HepG2 (cell line): Measurements from ENCODE around the gene CHN2. TPM values are rescaled to one million over a fixed set of nuclear protein-coding genes. Genes with fewer than 3 reads are reported as not detected.

Experiments used
- ATAC-seq: fragments of 200-7000 bp; cut with Tn5 transposase; 3 replicates; pipeline ENCODE4 v1.9.1; 2020; ENCODE audit warnings: mild to moderate bottlenecking, moderate library complexity
- BruUV-seq: library from RNA; stranded (reverse); fragments of 400-500 nt; replicated peaks from 2 replicates; lab custom pipeline; 2021; lab: Mats Ljungman, UMichigan
- CTCF ChIA-PET: fragments of 300-600 bp; formaldehyde crosslinking; extraction: SDS; loops from one replicate; lab custom pipeline; 2021; ENCODE audit warnings: low total read pairs, inconsistent platforms, low intra/inter-chr PET ratio; lab: Yijun Ruan, JAX
- POLR2A ChIA-PET: fragments of 350-600 bp; sonication (Branson Sonifier 250); formaldehyde crosslinking; loops from one replicate; lab custom pipeline; 2020; ENCODE audit warnings: antibody characterized with exemption, inconsistent platforms; lab: Yijun Ruan, JAX
- DNase-seq: peaks from one replicate; pipeline ENCODE4 v3.0.0-alpha.2; 2015; ENCODE audit warnings: low spot score
- FAIRE-seq: peaks from 3 replicates; lab custom pipeline; 2011; peaks lifted over from hg19 to GRCh38; lab: Jason Lieb, UNC
- H2AFZ ChIP-seq: one replicate; pipeline ENCODE4 v1.6.1; 2011; ENCODE audit warnings: low read length, inconsistent platforms
- H3K27ac ChIP-seq: fragments of 300-600 bp; 3 replicates; pipeline ENCODE4 v1.8.0; 2011; ENCODE audit warnings: mixed run types, mild to moderate bottlenecking, mixed read lengths, low read length, inconsistent platforms; ENCODE audit not compliant: insufficient read depth; ENCODE audit errors: extremely low read length
- H3K27me3 ChIP-seq, 2 experiments: fragments of 200-600 bp in 1 of 2; 2 replicates in 1 of 2; 3 replicates in 1 of 2; pipeline versions ENCODE4 v1.6.0 to v1.8.0; 2011; ENCODE audit warnings: low read length in 2 of 2, mild to moderate bottlenecking in 2 of 2, moderate library complexity in 2 of 2, inconsistent platforms in 1 of 2; ENCODE audit not compliant: insufficient read depth in 2 of 2, control insufficient read depth in 1 of 2
- H3K36me3 ChIP-seq, 2 experiments: fragments of 200-600 bp in 1 of 2; replicated peaks in 1 of 2; 2 replicates in 1 of 2; 3 replicates in 1 of 2; pipeline versions ENCODE4 v1.5.1 to v1.8.0; 2011; ENCODE audit warnings: low read length in 2 of 2, inconsistent platforms in 1 of 2; ENCODE audit not compliant: insufficient read depth in 2 of 2, control insufficient read depth in 1 of 2
- H3K4me1 ChIP-seq: 2 replicates; pipeline ENCODE4 v1.5.1; 2012; ENCODE audit warnings: low read length, inconsistent platforms; ENCODE audit not compliant: insufficient read depth
- H3K4me2 ChIP-seq: 2 replicates; pipeline ENCODE4 v1.6.0; 2011; ENCODE audit warnings: low read depth, low read length, inconsistent platforms
- H3K4me3 ChIP-seq, 3 experiments: fragments of 200-600 bp in 1 of 3; sonication (generic), shearing (Covaris generic) in 1 of 3; replicated peaks in 1 of 3; 2 replicates each; pipeline ENCODE4 v1.5.1; 2011 to 2016; ENCODE audit warnings: low read length in 3 of 3, inconsistent platforms in 2 of 3, low read depth in 2 of 3, mild to moderate bottlenecking in 2 of 3, control low read depth in 1 of 3, mixed read lengths in 1 of 3; ENCODE audit not compliant: insufficient read depth in 1 of 3
- H3K79me2 ChIP-seq: one replicate; pipeline ENCODE4 v1.6.1; 2011; ENCODE audit warnings: low read length, inconsistent platforms; ENCODE audit not compliant: insufficient read depth
- H3K9ac ChIP-seq: 2 replicates; pipeline ENCODE4 v1.6.0; 2011; ENCODE audit warnings: mild to moderate bottlenecking, low read depth, low read length, inconsistent platforms; ENCODE audit not compliant: insufficient read depth
- H3K9me3 ChIP-seq: 2 replicates; pipeline ENCODE4 v1.5.1; 2012; ENCODE audit warnings: mild to moderate bottlenecking, low read length
- H4K20me1 ChIP-seq: 2 replicates; pipeline ENCODE4 v1.6.0; 2011; ENCODE audit warnings: inconsistent platforms, mild to moderate bottlenecking, low read length, moderate library complexity; ENCODE audit not compliant: insufficient read depth
- CHD2 ChIP-seq: IDR thresholded peaks from 2 replicates; pipeline ENCODE4 v1.6.1; 2011; ENCODE audit warnings: low read depth, low read length, improper control_type of control experiment
- GLI4 ChIP-seq: sonication (generic); formaldehyde crosslinking; IDR thresholded peaks from 2 replicates; pipeline ENCODE4 v1.5.1; 2020; ENCODE audit warnings: missing genetic modification reagents, mild to moderate bottlenecking, moderate library complexity, borderline replicate concordance
- SATB2 ChIP-seq: sonication (generic); formaldehyde crosslinking; IDR thresholded peaks from 2 replicates; pipeline ENCODE4 v1.5.0; 2020; ENCODE audit warnings: missing genetic modification reagents
- ZNF577 ChIP-seq: sonication (generic); formaldehyde crosslinking; IDR thresholded peaks from 2 replicates; pipeline ENCODE4 v1.4.0; 2020; ENCODE audit warnings: mild to moderate bottlenecking, low read depth, missing genetic modification reagents, borderline replicate concordance
- ZNF768 ChIP-seq: sonication (generic); formaldehyde crosslinking; IDR thresholded peaks from 2 replicates; pipeline ENCODE4 v1.4.0; 2020; ENCODE audit warnings: missing genetic modification reagents
- ZNF788 ChIP-seq: sonication (generic); formaldehyde crosslinking; IDR thresholded peaks from 2 replicates; pipeline ENCODE4 v1.5.0; 2020; ENCODE audit warnings: mild to moderate bottlenecking, missing genetic modification reagents, borderline replicate concordance
- WGBS: methylation state at CpG from one replicate; pipeline ENCODE4 v1.1.6; 2017; ENCODE audit warnings: low lambda C conversion rate; 5-methylcytosine and 5-hydroxymethylcytosine counted together
- in situ Hi-C: cut with HindIII; loops from 2 replicates; pipeline ENCODE4 v1.10.0; 2017; ENCODE audit warnings: low pct_unique_long_range_greater_than_20kb; ENCODE audit not compliant: extremely low pct_ligation_motif_present
- intact Hi-C: fragments of 100-400 bp; cut with micrococcal nuclease; formaldehyde crosslinking; loops from one replicate; pipeline ENCODE4 v1.10.0; 2022; ENCODE audit not compliant: unreplicated experiment
- polyA plus RNA-seq, 8 experiments: library from polyadenylated mRNA; depleted of rRNA in 3 of 8; stranded (reverse) in 7 of 8; unstranded in 1 of 8; fragments of >200 nt; fragmentation: Illumina TruSeq in 4 of 8; extraction: Trizol in 4 of 8; gene quantifications; 2 replicates each; pipeline versions ENCODE4 v1.2.1 to v1.2.3, GENCODE V29; 2011 to 2016; ENCODE audit warnings: low read depth in 4 of 8, missing spikeins in 1 of 8, mixed read lengths in 1 of 8; ENCODE audit not compliant: insufficient read depth in 1 of 8
- total RNA-seq, 5 experiments: library from RNA; depleted of rRNA; stranded (reverse); fragments of >200 nt; fragmentation: Illumina TruSeq; extraction: Trizol; gene quantifications; 2 replicates each; pipeline ENCODE4 v1.2.3, GENCODE V29; 2016; ENCODE audit warnings: low read depth in 1 of 5
- TF ChIP-seq, protein P1 (sequence below): sonication (generic); formaldehyde crosslinking; IDR thresholded peaks from 2 replicates; pipeline ENCODE4 v1.5.1; 2020; ENCODE audit warnings: missing genetic modification reagents, mild to moderate bottlenecking, borderline replicate concordance

CHN2 gene
- total and polyA plus RNA-seq, 2 of the 13 experiments (the other 11 are each of a cell fraction or from before 2014, with no cell fraction given): 23.5 to 30.5 TPM

DNA sequence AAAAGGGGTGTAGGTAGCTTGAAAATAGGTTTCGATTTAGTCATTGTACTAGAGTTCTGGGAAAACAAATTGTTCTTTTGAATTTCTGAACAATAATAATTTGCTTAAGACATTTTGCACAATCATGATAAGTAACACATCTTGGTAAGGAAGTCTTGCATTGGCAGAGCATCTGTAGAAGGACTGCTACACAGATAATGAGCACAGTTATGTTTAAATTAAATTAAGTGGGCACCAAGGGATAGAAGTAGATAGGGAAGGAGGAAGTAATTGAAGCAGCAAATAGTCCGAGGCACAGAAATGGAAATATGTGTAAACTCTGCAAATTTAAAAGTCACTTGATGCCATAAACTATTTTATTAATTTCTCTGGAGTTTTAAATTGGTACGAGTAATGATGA is 122.4 kb downstream of the CHN2 start:
- no TSS peak for BruUV-seq
- FAIRE-seq (no peak), ATAC-seq (no peak), DNase-seq (no peak)
- in situ Hi-C loops (no loop called here), intact Hi-C loops (no loop called here)
- ChIA-PET POLR2A (no interaction called here), CTCF (no interaction called here)
- TF ChIP-seq, protein P1, sequence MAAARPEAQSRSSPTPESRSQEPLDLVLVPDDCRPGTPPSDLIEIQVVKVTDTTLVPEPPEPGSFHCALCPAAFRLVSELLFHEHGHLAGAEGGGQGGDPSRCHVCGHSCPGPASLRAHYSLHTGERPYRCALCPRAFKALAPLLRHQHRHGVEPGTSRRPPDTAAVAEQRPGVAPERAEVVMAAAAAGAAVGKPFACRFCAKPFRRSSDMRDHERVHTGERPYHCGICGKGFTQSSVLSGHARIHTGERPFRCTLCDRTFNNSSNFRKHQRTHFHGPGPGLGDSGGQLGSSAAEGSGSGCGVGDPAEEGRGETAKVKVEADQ (CRISPR knock-in tag): no peak
- TF ChIP-seq ZNF768 (no peak), GLI4 (no peak), ZNF788 (CRISPR knock-in tag) (no peak), CHD2 (no peak), ZNF577 (CRISPR knock-in tag) (no peak), SATB2 (no peak)
- H4K20me1 ChIP-seq: no peaks in the 10 kb centered on the region
- H3K4me2 ChIP-seq: no peak overlapping the region
- peaks cover 8% of the 10 kb centered on the region; the same call in 1 of the 2 replicates for H3K4me1 ChIP-seq
- no peak overlapping the region for H3K27ac ChIP-seq
- no peak overlapping the region for H3K9ac ChIP-seq
- no peaks in the 10 kb centered on the region for H3K9me3 ChIP-seq
- WGBS: 96% methylated on average over 3 of the region's 3 CpGs
- H3K27me3 ChIP-seq: no peaks in the 10 kb centered on the region
- H3K4me3 ChIP-seq: no peak overlapping the region
- H3K36me3 ChIP-seq: peaks cover 1 to 4% of the 10 kb centered on the region in 2 experiments; a peak in 3 of 5 replicates
- H2AFZ ChIP-seq: no peak overlapping the region
- H3K79me2 ChIP-seq: peaks cover 2% of the 10 kb centered on the region
